ENCODE measurements around the gene HOXA7.
A peak's percentile ranks its signal among the peaks of the same experiment; 100 is the strongest.

Gene HOXA7

DNA sequence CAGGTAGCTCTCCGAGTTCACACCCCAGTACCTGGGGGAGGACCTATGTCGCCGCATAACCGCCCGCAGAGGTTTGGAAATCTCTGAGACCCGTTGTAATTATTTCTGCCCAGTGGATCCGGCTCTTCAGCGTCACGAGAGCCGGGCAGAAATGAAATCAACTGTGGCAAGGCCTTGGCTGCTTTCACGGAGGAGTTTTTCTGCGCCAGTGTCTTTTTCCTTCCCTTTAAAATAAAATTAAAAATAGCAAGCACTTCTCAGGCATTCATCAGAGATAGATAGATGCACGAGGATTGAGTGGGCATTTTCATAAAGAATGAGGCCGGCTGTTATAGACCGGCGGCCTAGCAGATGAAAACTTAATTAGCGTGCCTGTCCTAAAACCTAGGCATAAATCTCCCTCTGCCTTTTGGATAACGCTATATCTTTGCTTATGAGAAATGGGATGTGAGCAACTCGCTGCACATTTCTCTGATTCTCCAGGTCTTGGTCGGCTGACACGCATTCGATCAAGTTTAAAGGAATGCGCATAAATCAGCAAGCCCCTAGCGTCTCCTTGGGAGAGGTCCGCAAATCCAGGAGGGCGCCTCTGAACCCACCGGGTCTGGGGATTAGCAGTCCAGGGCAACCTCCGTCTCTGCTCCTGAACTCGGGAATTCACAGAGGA lies 37.0 kb upstream of the HOXA7 start:
- DNase-seq (ENCODE audit: low spot score): no peak

GRCh38 chr7:27192546-27193334 lies 36.3 kb upstream of the HOXA7 start:
- DNase-seq (ENCODE audit: low spot score): no peak

- no peak for DNase-seq (ENCODE audit: low spot score)
Measured at GRCh38 chr7:27191833-27192545, 35.5 kb upstream of the HOXA7 start.

GRCh38 chr7:27191161-27191731 lies 34.8 kb upstream of the HOXA7 start:
- no peak for DNase-seq (ENCODE audit: low spot score)

GRCh38 chr7:27189997-27190748 lies 33.7 kb upstream of the HOXA7 start:
- DNase-seq (ENCODE audit: low spot score): no peak

GRCh38 chr7:27189295-27189996 lies 33.0 kb upstream of the HOXA7 start:
- no peak for DNase-seq (ENCODE audit: low spot score)

DNA sequence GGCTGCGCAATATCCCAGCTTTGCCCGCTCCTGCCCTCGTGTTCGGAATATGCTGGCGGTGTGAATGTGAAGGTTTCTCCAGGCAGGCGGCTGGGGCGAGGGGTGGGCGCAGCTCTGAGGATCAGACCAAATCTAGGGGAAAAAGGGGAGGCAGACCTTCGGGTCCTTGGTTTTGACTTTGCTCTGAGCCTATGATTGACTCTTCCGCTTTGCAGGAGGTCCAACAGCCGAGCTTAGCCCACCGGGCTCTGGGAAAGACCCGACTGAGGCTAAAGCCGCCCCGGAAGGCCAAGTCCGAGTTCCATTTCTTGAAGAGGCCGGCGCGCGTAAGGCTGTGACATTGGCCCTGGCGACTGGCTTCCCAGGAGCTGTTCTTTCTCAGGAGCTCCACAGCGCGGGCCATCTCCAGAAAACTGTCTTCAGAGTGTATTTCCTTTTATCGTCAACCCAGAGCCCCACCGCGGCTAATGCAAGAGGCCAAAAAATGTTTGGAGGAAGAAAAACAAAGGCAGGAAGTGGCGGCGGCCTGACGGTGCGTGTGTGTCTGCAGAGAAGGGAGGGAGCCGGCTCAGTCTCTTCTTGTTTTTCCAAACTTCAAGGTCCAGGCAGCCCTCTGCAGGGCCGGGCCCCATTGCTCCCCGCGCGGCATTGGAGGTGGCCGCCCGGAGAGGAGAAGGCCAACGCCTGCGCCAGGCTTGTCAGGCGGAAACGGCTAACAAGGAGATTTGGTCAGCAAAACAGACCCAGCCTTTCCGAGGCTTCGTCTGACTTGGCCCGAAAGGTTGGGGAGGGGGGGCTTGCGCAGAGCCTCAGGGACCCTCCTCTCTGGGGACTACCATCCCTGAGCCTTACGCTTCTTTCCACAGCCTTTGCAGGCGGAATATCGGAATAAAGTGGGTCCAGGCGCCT lies 32.2 kb upstream of the HOXA7 start:
- DNase-seq (ENCODE audit: low spot score): no peak

GRCh38 chr7:27187475-27188385 lies 31.3 kb upstream of the HOXA7 start:
- DNase-seq (ENCODE audit: low spot score): no peak

GRCh38 chr7:27186668-27187474 lies 30.4 kb upstream of the HOXA7 start:
- DNase-seq (ENCODE audit: low spot score): no peak

GRCh38 chr7:27185854-27186667 lies 29.6 kb upstream of the HOXA7 start:
- peak; percentile 17 for DNase-seq (ENCODE audit: low spot score)

DNA sequence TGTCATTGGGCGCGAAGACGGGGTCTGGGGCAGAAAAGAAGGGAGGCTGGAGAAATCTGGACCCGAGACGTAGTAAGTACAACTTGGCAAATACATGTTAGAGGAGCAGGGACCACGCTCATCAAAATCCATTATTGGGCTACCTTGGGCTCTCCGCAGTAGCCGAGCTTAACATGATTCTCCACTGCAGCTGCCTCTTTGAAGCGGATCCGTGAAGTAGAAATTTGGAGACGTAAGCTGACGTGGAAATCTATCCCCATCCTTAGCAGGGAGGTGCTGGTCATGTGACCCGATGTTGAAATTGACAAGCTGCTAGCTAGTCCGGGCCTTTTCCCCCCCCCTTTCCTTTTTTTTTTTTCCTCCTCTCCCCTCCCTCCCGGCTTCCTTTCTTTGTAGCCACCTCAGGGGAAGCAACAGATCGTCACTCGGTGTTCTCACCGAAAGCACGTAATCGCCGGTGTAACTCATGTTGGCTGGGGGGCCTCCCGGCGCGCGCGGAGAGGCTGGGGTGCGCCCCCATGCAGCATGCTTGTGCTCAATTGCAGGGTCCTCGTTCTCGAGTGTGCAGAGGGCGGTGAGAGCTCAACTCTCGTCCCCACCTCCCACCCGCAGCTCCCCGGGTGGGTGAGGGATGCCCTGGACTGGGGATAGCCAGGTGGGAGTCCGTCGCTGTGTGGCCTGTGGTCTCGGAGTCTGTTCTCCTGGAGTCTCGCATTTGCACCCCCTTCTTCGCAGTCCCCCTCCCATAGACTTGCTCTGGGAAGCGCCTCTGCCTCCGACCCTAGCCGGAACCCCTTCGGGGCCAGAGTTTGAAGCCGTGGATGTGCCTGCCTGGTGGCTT lies 28.8 kb upstream of the HOXA7 start, which contains the start of gene HOXA11:
Gene HOXA11 (minus strand): TSS at position 220 of the 841 bp plus-strand sequence. CDS start 88 bp downstream, at position 132.
- DNase-seq (ENCODE audit: low spot score): peak; percentile 76

GRCh38 chr7:27184337-27185012 lies 28.0 kb upstream of the HOXA7 start:
- peak; percentile 75 for DNase-seq (ENCODE audit: low spot score)

- peak; percentile 52 for DNase-seq (ENCODE audit: low spot score)
Measured at GRCh38 chr7:27183682-27184336, 27.3 kb upstream of the HOXA7 start.

- DNase-seq (ENCODE audit: low spot score): peak; percentile 37
Measured at GRCh38 chr7:27182861-27183681, 26.6 kb upstream of the HOXA7 start.

Data from SW480 (cell line).